Naive thymus-derived CD8-positive, alpha-beta T cell (primary cell): Measurements from ENCODE around the gene RNF20. TPM values are rescaled to one million over a fixed set of nuclear protein-coding genes. Genes with fewer than 3 reads are reported as not detected.
A peak's percentile ranks its signal among the peaks of the same experiment; 100 is the strongest.

Experiments used
- ATAC-seq, 2 donors: fragments of 150-1000 bp; cut with Tn5 transposase in 1 of 2; sonication (Bioruptor Pico), chemical (Tn5 transposase) in 1 of 2; 1 replicate in 1 of 2; 2 replicates in 1 of 2; pipeline ENCODE4 v1.10.0; 2021; ENCODE audit warnings: mild to moderate bottlenecking in 2 of 2, moderate library complexity in 2 of 2
- POLR2A ChIA-PET: fragments of 350-600 bp; sonication (Branson Sonifier 250); formaldehyde crosslinking; loops from one replicate; lab custom pipeline; 2021; ENCODE audit warnings: antibody characterized with exemption; lab: Charles Lee
- DNase-seq, 10 donors: peaks; one replicate each; pipeline versions ENCODE4 v3.0.0 to v3.0.0-alpha.2; 2020 to 2022
- H3K27ac Mint-ChIP-seq, 10 donors: one replicate each; pipeline ENCODE4 v1.8.0; 2020 to 2022; ENCODE audit warnings: mild to moderate bottlenecking in 10 of 10, mixed read lengths in 10 of 10, moderate library complexity in 4 of 10, inconsistent platforms in 1 of 10
- H3K27me3 Mint-ChIP-seq, 5 donors: one replicate each; pipeline ENCODE4 v1.8.0; 2021 to 2022; ENCODE audit warnings: mixed read lengths in 5 of 5
- H3K36me3 Mint-ChIP-seq, 3 donors: one replicate each; pipeline ENCODE4 v1.8.0; 2020 to 2022; ENCODE audit warnings: mixed read lengths in 3 of 3, mild to moderate bottlenecking in 2 of 3, inconsistent platforms in 1 of 3
- H3K4me1 Mint-ChIP-seq, 4 donors: one replicate each; pipeline ENCODE4 v1.8.0; 2021 to 2022; ENCODE audit warnings: mixed read lengths in 4 of 4
- H3K4me3 Mint-ChIP-seq, 10 donors: one replicate each; pipeline ENCODE4 v1.8.0; 2020 to 2022; ENCODE audit warnings: mild to moderate bottlenecking in 10 of 10, mixed read lengths in 10 of 10, moderate library complexity in 6 of 10, inconsistent platforms in 1 of 10
- H3K9me3 Mint-ChIP-seq, 9 donors: one replicate each; pipeline ENCODE4 v1.8.0; 2020 to 2022; ENCODE audit warnings: mixed read lengths in 9 of 9, mild to moderate bottlenecking in 3 of 9, inconsistent platforms in 1 of 9, moderate library complexity in 1 of 9
- polyA plus RNA-seq, 3 donors: library from polyadenylated mRNA; unstranded; fragments of 300-500 nt; fragmentation: Illumina TruSeq; gene quantifications; one replicate each; pipeline ENCODE4 v1.2.3, GENCODE V29; 2021
- total RNA-seq, 8 experiments: library from RNA in 2 of 8; stranded (reverse) in 2 of 8; gene quantifications; one replicate each; pipeline ENCODE4 v1.2.3 and lab custom pipeline; 2021 to 2026

RNF20 gene
- total and polyA plus RNA-seq, 5 experiments from 2014 or later: 30.6 to 53.8 (median 48.2) TPM

DNA sequence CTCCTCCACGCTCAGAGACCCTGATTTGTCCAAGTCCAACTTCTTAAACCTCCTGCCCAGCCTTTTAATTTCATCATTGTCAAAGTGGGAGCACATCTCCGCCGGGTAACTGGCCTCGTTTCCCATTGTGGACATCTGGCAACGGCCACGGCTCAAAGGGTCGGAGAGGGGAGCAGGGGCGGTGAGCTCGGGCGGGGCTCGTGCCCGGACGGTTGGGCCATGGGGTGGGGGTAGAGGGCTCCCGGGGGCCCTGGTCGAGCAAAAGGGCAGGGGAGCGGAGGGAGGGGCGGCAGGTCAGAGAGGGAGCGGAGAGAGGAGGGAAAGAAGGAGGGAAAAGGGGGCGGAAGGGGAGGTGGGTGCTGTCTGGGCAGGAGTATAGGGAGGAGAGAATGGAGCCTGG lies 61.1 kb downstream of the RNF20 start, which contains the start of gene PPP3R2:
Gene PPP3R2, minus strand, starts transcription at position 174 of the 400 bp plus-strand sequence. Its CDS starts 48 bp downstream, at position 126.
- Mint-ChIP-seq H3K36me3 (no peaks in the 10 kb centered on the region), H3K9me3 (no peaks in the 10 kb centered on the region), H3K4me1 (peaks cover 0 to 6% (median 3%) of the 10 kb centered on the region in 4 donors), H3K27ac (peak within 1 kb of the TSS in 1 of 10 donors; percentile 70), H3K4me3 (no peak within 1 kb of the TSS), H3K27me3 (peaks cover 0 to 4% (median 0%) of the 10 kb centered on the region in 5 donors)
- DNase-seq (no peak), ATAC-seq (no peak)
- POLR2A ChIA-PET: no interaction called here

DNA sequence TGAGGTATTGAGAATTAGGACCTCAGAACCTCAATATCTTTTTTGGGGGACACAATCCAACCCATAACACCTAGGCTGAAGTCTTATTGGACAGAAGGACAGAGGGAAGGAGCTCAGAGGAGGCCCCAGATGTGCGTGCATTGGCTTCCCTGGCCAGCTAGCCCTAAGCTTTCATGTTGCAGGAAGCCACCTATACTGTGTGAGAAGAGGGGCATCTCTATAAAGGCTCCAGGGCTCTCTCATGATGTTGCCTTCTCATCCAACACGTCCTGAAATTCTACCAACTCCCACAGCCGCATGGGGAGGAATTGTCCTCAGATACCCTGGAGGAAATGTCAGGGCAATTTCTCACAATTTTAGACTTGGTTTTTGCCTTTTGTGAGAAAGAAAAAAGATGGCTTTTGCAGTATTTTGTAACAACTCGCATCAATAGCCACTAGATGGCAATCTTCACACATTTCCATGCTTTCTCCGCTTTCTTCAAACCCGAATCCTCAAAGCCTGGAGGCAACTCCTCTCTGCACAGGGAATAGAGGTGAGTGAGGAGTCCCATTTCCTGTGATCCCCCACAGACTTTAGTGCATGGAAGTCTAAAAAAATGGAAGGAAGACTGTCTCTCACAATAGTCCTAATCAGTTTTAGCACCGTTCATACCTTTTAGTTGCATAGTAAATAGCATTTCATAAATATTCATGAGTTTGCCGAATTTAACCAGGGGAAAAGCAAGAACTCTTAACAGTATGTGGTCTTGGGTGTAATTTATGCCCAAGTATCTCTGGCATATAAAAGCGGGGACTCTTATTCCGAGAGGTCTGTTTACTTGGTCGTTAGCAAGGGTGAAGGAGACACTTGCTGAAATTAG lies 68.5 kb downstream of the RNF20 start:
- H3K4me1 Mint-ChIP-seq: peaks cover 0 to 9% (median 4%) of the 10 kb centered on the region in 4 donors
- POLR2A ChIA-PET: no interaction called here
- H3K27ac Mint-ChIP-seq: peak overlapping the region in 3 of 10 donors; percentile 48 to 72 (median 68)
- ATAC-seq: peak in 1 of 2 donors; percentile 43
- H3K27me3 Mint-ChIP-seq: peaks cover 2 to 11% (median 3%) of the 10 kb centered on the region in 5 donors
- no peaks in the 10 kb centered on the region for H3K36me3 Mint-ChIP-seq
- peak in 4 of 10 donors; percentile 4 to 41 (median 35) for DNase-seq
- H3K9me3 Mint-ChIP-seq: no peaks in the 10 kb centered on the region
- peak overlapping the region in 9 of 10 donors; percentile 44 to 81 (median 53) for H3K4me3 Mint-ChIP-seq

DNA sequence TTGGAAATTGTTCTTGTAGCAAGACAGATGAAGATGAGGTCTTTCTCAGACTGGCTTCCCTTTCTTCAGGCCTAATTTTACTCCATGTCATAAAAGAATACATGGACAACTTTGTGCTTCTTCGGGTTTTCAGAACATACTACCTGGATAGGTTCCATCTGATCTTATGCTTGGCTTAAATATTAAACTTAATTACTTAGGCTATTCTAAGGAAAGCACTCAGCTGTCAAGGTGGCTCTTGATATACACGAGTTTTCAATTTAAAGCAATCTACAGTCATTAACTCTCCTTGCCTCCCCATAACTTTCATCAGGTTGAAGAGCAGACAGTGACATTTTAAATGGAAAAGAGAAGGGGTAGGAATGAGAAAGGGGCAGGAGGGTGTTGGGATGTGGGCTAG lies 70.6 kb downstream of the RNF20 start:
- Mint-ChIP-seq H3K27ac (no peak overlapping the region), H3K27me3 (peaks cover 4 to 18% (median 5%) of the 10 kb centered on the region in 5 donors), H3K4me3 (no peak overlapping the region), H3K4me1 (peaks cover 0 to 9% (median 4%) of the 10 kb centered on the region in 4 donors), H3K9me3 (no peaks in the 10 kb centered on the region), H3K36me3 (no peaks in the 10 kb centered on the region)
- POLR2A ChIA-PET: no interaction called here
- ATAC-seq (no peak), DNase-seq (no peak)

DNA sequence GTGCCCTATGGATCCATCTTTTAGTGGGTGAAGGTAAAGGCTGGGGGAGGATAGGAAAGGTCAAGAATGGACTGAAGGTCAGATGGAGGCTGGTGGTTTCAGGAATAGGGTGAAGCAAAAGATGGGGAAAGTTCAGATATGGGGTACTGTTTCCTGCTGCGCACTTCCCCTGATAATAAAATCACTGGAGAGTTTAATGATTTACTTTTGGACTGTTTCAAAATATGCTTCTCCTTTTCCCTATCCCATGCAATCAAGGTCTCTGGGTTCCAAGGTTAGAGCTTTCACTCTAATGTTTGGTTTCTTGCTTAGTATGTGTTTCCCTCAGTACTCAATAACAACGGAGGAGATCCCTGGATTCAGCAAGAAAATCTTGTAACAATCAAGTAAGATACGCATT lies 71.9 kb downstream of the RNF20 start:
- ATAC-seq (no peak), DNase-seq (no peak)
- Mint-ChIP-seq H3K27ac (no peak overlapping the region), H3K9me3 (no peaks in the 10 kb centered on the region), H3K27me3 (peaks cover 2 to 18% (median 5%) of the 10 kb centered on the region in 5 donors), H3K4me3 (no peak overlapping the region), H3K36me3 (no peaks in the 10 kb centered on the region), H3K4me1 (peaks cover 0 to 9% (median 4%) of the 10 kb centered on the region in 4 donors)
- POLR2A ChIA-PET: no interaction called here

Other genes with a start within 250 kb of the RNF20 start
- not detected for gene BAAT, start 148.8 kb upstream of the RNF20 start, total RNA-seq
- gene BAAT, start 148.8 kb upstream of the RNF20 start, polyA plus RNA-seq: not detected
- gene MRPL50, start 135.2 kb upstream of the RNF20 start, total RNA-seq: 10 to 100 TPM; 20.3 to 21.3 TPM
- 10 to 100 TPM; 12.9 to 17.8 (median 13.2) TPM for gene MRPL50, start 135.2 kb upstream of the RNF20 start, polyA plus RNA-seq
- 10 to 100 TPM; 23.7 to 26.3 TPM for gene ZNF189, start 135.0 kb upstream of the RNF20 start, total RNA-seq
- gene ZNF189, start 135.0 kb upstream of the RNF20 start, polyA plus RNA-seq: 1 to 10 TPM; 1.4 to 2.6 (median 2.6) TPM
- not detected for gene ALDOB, start 98.1 kb upstream of the RNF20 start, total RNA-seq
- not detected for gene ALDOB, start 98.1 kb upstream of the RNF20 start, polyA plus RNA-seq
- not detected for gene PPP3R2, start 61.1 kb downstream of the RNF20 start, total RNA-seq
- not detected for gene PPP3R2, start 61.1 kb downstream of the RNF20 start, polyA plus RNA-seq
- not detected for gene GRIN3A, start 204.8 kb downstream of the RNF20 start, total RNA-seq
- gene GRIN3A, start 204.8 kb downstream of the RNF20 start, polyA plus RNA-seq: under 1 TPM; 0.05 to 0.12 (median 0.09) TPM